ENCODE data around the gene TWNK.
"Not testable (repeated sequence)": the region's sequence is repeated elsewhere in the genome, so short reads cannot be mapped to it uniquely, and the experiment has no call there.

TWNK gene

DNA sequence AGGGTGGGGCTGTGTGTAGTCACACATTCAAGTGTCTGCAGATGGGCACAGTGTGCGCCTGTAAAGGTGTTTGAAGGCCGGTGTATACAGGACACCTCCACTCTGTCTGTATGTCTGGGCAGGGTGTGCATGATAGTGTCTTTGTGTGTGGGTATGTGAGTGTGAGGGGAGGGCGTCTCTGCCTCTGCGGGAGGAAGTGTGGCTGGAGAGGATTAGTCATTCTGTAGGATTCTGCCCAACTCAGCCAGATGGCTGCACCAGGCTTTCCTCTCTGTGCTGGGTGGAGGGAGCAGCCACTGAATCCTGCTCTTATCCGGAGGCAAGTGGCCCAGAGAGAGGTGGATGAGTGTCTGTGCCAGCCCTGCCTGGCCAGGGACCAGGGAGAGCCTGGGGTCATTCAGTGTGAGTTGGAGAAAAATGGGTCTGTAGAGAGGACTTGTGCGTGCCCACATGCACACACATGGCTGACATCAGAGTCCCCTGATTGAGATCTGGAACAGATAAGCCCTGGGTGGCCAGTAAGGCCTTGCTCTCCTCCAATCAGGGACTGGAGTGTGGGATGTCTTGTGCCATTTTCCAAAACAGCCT lies 45.4 kb downstream of the TWNK start:
- DNase-seq: peak; percentile 75

DNA sequence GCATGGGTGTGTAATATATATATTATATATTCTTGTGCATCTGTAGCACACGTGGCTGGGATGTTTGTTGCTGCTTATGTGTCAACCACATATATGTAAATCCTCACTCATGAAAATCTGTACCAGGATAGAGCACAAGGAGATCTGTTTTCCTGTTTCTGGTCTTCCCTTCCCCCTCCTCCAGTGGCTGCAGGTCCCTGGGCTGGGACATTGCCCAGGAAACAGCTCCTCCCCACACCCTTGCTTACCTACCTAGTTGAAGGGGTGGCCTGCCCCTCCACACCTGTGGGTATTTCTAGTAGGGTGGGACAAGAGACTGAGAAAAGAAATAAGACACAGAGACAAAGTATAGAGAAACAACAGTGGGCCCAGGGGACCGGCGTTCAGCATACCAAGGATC lies 45.9 kb downstream of the TWNK start:
- DNase-seq: no peak

DNA sequence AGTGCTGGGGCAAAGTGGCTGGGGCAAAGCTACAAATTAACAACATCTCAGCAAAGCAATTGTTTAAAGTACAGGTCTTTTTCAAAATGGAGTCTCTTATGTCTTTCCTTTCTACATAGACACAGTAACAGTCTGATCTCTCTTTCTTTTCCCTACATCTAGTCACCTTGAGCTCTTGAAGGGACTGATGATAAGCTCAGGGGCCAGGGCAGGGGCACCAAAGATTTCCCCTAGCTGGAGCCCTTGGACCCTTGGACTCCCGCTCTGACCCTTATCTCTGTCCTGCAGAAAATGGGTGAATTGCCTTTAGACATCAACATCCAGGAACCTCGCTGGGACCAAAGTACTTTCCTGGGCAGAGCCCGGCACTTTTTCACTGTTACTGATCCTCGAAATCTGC lies 47.1 kb downstream of the TWNK start:
- DNase-seq: not testable (repeated sequence)

DNA sequence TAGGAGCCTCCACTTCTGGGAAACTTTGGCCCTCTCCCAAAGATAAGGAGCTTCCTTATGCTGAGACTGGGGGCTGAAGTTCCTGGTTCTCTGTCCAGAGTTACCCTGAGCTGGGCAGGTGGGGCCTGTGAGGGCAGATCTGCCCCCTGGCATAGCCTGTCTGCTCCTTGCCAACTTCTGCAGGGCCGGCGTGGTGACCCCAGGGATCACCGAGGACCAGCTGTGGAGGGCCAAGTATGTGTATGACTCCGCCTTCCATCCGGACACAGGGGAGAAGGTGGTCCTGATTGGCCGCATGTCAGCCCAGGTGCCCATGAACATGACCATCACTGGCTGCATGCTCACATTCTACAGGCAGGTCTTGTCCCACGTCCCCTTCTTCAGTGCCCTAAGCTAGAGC lies 48.0 kb downstream of the TWNK start:
- no peak for DNase-seq

DNA sequence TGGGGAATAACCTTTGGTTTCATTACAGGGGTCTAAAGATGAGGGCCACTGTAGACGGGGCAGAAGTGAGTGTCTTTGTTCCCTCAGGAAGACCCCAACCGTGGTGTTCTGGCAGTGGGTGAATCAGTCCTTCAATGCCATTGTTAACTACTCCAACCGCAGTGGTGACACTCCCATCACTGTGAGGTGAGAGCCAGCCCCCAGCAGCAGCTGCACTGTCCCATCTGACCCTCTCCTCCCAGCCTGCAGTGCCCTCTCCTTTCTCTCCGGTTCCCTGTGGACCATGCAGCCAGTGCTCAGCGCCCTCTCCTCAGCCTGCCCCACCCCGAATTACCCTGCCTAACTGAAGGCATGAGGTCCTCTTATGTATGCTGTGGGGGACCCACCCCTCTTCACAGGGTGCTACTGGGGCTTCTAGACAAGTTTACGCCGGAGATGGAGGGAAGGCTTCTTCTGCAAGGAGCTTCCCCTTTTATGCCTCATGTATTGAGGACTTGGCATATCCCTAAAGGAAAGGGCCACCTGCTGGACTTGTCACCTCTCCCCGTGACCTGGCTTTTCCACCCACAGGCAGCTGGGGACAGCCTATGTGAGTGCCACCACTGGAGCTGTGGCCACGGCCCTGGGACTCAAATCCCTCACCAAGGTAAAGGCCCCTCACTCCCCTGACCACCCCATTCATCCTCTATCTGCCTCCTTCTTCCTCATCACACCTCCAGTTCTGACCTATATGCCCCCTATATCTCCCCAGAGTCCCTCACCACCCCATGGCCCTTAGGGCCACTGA lies 48.8 kb downstream of the TWNK start:
- no peak for DNase-seq

DNA sequence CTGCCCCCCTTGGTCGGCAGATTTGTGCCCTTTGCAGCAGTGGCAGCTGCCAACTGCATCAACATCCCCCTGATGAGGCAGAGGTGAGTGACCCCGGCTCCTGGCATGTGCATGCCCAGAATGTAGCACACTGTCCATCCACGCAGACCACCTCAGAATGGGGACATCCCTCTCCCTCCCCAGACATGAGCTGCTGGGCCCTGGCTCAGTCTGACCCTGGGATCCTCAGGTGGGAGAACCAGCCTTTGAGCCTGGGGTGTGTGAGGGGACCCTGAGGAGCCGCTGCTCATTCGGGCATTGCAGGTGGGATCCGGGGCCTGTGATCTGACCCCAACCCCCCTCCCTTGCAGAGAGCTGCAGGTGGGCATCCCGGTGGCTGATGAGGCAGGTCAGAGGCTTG lies 49.4 kb downstream of the TWNK start:
- DNase-seq: no peak

DNA sequence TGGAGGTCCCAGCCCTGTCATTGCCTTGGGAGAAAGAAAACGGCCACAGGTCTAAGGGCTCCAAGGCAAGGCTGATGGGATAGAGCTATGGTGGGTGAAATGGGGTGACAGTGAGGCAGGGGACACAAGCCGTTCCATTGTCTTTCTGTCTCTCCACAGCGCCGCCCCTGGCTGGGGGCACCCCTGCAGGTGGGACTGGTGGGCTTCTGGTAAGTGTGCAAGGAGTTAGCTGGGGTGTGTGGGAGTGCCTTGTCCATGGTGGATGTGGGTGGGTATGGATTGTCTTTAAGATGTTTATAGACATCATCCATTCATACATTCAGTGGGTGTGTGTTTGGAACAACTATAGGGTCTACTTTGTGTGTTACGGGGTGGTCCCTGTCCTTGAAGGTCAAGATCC lies 51.1 kb downstream of the TWNK start:
- no peak for DNase-seq

DNA sequence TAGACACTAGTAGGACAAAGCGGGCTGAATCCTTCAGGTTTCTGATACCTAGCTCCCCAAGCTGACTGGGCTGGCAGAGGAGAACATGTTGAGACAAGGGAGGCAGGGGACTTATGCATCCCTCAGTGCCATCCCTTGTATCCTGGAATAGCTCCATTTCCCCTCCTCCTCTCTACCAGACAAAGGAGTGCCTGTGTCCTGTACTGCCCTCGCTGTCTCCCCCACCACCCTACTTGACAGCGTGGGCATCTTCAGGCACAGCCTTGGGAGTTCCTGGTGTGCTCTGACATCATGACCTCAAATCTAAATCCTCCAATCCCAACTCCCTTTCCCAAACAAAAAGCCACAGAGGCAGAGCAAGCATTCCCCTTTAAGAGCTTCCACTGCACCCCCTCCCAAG lies 52.7 kb downstream of the TWNK start:
- no peak for DNase-seq

DNA sequence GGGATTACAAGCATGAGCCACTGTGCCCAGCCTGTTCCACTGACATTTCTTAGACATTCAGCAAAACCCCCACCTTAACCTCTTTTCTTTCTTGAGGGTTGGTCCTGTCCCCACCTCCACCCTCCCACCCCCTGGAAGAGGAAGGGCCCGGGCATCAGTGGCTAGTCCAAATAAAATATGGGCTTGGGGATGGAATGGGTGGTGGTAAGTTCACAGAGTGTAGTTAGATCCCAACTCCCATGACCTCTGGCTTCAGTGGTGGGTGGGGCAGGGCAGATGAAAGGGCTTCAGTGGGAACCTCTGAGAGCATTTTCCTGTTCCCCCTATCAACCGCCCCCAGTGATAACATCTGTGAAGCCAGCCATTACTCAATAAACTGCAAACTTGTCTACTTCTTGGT lies 53.5 kb downstream of the TWNK start:
- DNase-seq: no peak

DNA sequence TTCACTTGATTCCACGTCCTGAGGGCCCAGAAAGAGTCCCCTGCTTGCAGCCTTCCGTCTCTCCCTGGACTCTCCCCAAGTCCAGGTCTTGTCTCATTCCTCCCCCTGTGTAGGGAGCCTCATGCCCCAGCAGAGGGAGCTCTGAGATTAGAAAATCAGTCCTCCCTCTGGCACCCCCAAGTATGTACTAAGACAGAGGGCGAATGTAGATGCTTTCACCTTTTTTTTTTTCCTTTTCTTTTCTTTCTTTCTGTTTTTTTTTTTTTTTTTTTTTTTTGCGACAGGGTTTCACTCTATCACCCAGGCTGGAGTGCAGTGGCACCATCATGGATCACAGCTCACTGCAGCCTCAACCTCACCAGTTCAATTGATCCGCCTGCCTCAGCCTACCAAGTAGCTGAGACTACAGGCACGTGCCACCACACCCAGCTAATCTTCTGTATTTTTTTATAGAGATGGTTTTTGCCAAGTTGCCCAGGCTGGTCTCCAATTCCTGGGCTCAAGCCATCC lies 54.0 kb downstream of the TWNK start:
- DNase-seq: peak; percentile 60

DNA sequence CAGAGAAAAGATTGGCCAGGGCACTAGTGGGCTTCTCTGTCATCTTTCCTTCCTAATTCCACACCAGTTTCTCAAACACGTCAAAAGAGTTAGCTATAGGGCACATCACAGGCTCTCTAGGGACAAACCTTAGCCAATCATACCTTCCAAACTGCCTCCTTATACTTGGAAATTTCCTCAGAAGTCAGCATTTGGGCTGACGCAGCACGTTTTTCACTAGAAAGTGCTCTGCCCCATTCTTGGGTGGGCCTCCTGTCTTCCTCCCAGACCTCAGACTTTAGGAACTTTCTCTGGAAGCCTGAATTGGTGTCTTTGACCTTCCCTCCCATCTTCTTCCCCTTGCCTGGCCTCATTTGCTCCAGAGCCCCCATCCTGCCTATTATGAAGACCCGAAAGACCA lies 54.8 kb downstream of the TWNK start:
- DNase-seq: no peak

DNA sequence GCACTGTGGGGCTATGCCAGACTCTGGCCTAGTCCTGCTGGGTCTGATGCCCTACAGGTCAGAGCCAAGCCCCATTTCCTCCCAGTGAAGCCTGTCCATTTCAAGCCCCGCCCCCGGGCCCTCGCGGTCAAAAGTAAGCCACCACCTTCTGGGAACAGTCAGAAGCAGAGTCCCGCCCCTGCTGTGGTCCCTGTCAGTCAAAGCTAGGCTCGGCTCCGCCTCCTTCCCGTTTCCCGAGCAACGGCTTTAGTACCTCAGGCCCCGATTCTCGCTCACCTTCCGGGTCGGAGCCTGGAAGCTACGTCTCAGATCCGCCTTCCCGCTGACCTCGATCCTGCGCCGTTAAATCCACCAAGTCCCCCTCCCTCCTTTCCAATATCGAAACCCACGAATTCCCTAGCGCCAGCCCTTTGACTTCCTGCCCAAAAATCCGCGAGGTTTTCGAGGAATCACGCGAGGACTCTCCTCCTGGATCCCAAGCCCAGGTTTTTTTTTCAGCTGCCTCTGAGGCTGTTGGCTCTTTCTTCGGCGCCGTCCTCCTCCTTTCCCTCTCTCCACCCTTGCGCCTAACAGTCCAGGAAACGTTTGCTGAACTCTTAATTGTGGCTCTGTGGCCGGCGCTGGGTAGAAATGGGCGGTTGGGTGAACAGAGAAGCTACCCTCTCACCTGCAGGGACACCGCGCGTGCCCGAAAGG lies 55.5 kb downstream of the TWNK start:
- DNase-seq: peak; percentile 98

DNA sequence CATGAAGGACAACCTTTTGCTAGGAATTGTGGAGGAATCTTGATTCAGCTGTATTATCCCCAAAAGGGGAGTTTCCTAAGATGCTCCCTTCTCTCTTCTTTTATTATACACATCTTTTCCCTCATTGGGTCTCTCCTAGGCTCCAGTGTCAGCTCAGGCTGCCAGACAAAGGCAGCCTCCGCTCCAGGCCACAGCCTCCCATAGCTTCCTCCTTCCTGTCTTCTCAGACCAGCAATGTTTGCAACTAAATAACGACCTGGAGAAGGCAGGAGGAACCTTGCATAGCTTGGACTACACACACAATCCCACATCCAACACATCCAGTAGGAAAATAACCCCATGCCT lies 56.0 kb downstream of the TWNK start:
- DNase-seq: no peak

All from amniotic stem cell (primary cell).